HepG2 (cell line): ENCODE data around the gene BCAN. TPM values are rescaled to one million over a fixed set of nuclear protein-coding genes. Genes with fewer than 3 reads are reported as not detected.
A peak's percentile ranks its signal among the peaks of the same experiment; 100 is the strongest.

Source experiments
- DNMT1 ChIP-seq: sonication (generic); formaldehyde crosslinking; IDR thresholded peaks from 2 replicates; pipeline ENCODE4 v1.5.1; 2020; ENCODE audit warnings: mild to moderate bottlenecking, missing genetic modification reagents
- FLYWCH1 ChIP-seq: sonication (generic); formaldehyde crosslinking; IDR thresholded peaks from 2 replicates; pipeline ENCODE4 v1.8.1; 2023; ENCODE audit warnings: mild to moderate bottlenecking, missing genetic modification reagents
- FOXA1 ChIP-seq, 2 experiments: fragments of 450-650 bp in 1 of 2; sonication (generic) in 1 of 2; formaldehyde crosslinking in 1 of 2; IDR thresholded peaks; 2 replicates each; pipeline versions ENCODE4 v1.4.0 to v1.6.1; 2016 to 2020; ENCODE audit warnings: missing genetic modification reagents in 1 of 2
- KDM4B ChIP-seq: sonication (generic); formaldehyde crosslinking; IDR thresholded peaks from 2 replicates; pipeline ENCODE4 v1.4.0; 2020; ENCODE audit warnings: missing genetic modification reagents
- KLF6 ChIP-seq: IDR thresholded peaks from 2 replicates; pipeline ENCODE4 v1.8.0; 2016; ENCODE audit warnings: missing biosample characterization, missing genetic modification reagents
- NFYC ChIP-seq: IDR thresholded peaks from 2 replicates; pipeline ENCODE4 v1.6.1; 2016; ENCODE audit warnings: missing genetic modification reagents, missing compliant biosample characterization
- NR1H2 ChIP-seq: sonication (generic); formaldehyde crosslinking; IDR thresholded peaks from 2 replicates; pipeline ENCODE4 v1.8.1; 2022; ENCODE audit warnings: low read depth, missing genetic modification reagents, borderline replicate concordance
- RAD51 ChIP-seq: fragments of 450-650 bp; IDR thresholded peaks from 2 replicates; pipeline ENCODE4 v1.6.1; 2016; ENCODE audit warnings: borderline replicate concordance
- RBM39 ChIP-seq: fragments of 200-400 bp; formaldehyde crosslinking; IDR thresholded peaks from one replicate; pipeline ENCODE4 v1.6.1; 2018; ENCODE audit warnings: antibody characterized with exemption, mild to moderate bottlenecking, low read depth, low read length; ENCODE audit not compliant: poor library complexity, severe bottlenecking
- RFX1 ChIP-seq: fragments of 450-650 bp; IDR thresholded peaks from 2 replicates; pipeline ENCODE4 v1.6.1; 2017
- RORA ChIP-seq: sonication (generic); formaldehyde crosslinking; IDR thresholded peaks from 2 replicates; pipeline ENCODE4 v1.5.0; 2020; ENCODE audit warnings: mild to moderate bottlenecking, missing genetic modification reagents, moderate library complexity
- SP1 ChIP-seq, 2 experiments: fragments of 450-650 bp in 1 of 2; sonication (generic) in 1 of 2; formaldehyde crosslinking in 1 of 2; IDR thresholded peaks; 2 replicates each; pipeline versions ENCODE4 v1.4.0 to v1.6.1; 2016 to 2020; ENCODE audit warnings: missing genetic modification reagents in 1 of 2
- ZBTB42 ChIP-seq: sonication (generic); formaldehyde crosslinking; IDR thresholded peaks from 2 replicates; pipeline ENCODE4 v1.5.0; 2020; ENCODE audit warnings: mild to moderate bottlenecking, missing genetic modification reagents
- ZNF138 ChIP-seq: sonication (generic); formaldehyde crosslinking; IDR thresholded peaks from 2 replicates; pipeline ENCODE4 v1.5.0; 2020; ENCODE audit warnings: mild to moderate bottlenecking, low read depth, missing genetic modification reagents
- ZNF17 ChIP-seq: sonication (generic); formaldehyde crosslinking; IDR thresholded peaks from 2 replicates; pipeline ENCODE4 v1.5.0; 2020; ENCODE audit warnings: mild to moderate bottlenecking, missing genetic modification reagents
- ZNF180 ChIP-seq: sonication (generic); formaldehyde crosslinking; IDR thresholded peaks from 2 replicates; pipeline ENCODE4 v1.4.0; 2020; ENCODE audit warnings: low read depth, missing genetic modification reagents, borderline replicate concordance
- ZNF33A ChIP-seq: sonication (generic); formaldehyde crosslinking; IDR thresholded peaks from 2 replicates; pipeline ENCODE4 v1.5.1; 2020; ENCODE audit warnings: missing genetic modification reagents, mild to moderate bottlenecking, moderate library complexity, borderline replicate concordance
- ZNF33B ChIP-seq: sonication (generic); formaldehyde crosslinking; IDR thresholded peaks from 2 replicates; pipeline ENCODE4 v1.5.1; 2020; ENCODE audit warnings: mild to moderate bottlenecking, missing genetic modification reagents
- ZNF468 ChIP-seq: sonication (generic); formaldehyde crosslinking; IDR thresholded peaks from 2 replicates; pipeline ENCODE4 v1.8.0; 2022; ENCODE audit warnings: mild to moderate bottlenecking, moderate library complexity, missing genetic modification reagents
- ZNF556 ChIP-seq: sonication (generic); formaldehyde crosslinking; IDR thresholded peaks from 2 replicates; pipeline ENCODE4 v1.4.0; 2020; ENCODE audit warnings: mild to moderate bottlenecking, missing genetic modification reagents, borderline replicate concordance
- ZNF572 ChIP-seq: sonication (generic); formaldehyde crosslinking; IDR thresholded peaks from 2 replicates; pipeline ENCODE4 v1.5.1; 2020; ENCODE audit warnings: mild to moderate bottlenecking, missing genetic modification reagents
- polyA plus RNA-seq, 8 experiments: library from polyadenylated mRNA; depleted of rRNA in 3 of 8; stranded (reverse) in 7 of 8; unstranded in 1 of 8; fragments of >200 nt; fragmentation: Illumina TruSeq in 4 of 8; extraction: Trizol in 4 of 8; gene quantifications; 2 replicates each; pipeline versions ENCODE4 v1.2.1 to v1.2.3, GENCODE V29; 2011 to 2016; ENCODE audit warnings: low read depth in 4 of 8, missing spikeins in 1 of 8, mixed read lengths in 1 of 8; ENCODE audit not compliant: insufficient read depth in 1 of 8
- total RNA-seq, 5 experiments: library from RNA; depleted of rRNA; stranded (reverse); fragments of >200 nt; fragmentation: Illumina TruSeq; extraction: Trizol; gene quantifications; 2 replicates each; pipeline ENCODE4 v1.2.3, GENCODE V29; 2016; ENCODE audit warnings: low read depth in 1 of 5
- TF ChIP-seq, protein P1 (sequence below): sonication (generic); formaldehyde crosslinking; IDR thresholded peaks from 2 replicates; pipeline ENCODE4 v1.8.0; 2022; ENCODE audit warnings: mild to moderate bottlenecking, missing genetic modification reagents, moderate library complexity
- TF ChIP-seq, protein P2 (sequence below): sonication (generic); formaldehyde crosslinking; IDR thresholded peaks from 2 replicates; pipeline ENCODE4 v1.8.0; 2022; ENCODE audit warnings: low read depth, missing genetic modification reagents
- TF ChIP-seq, protein P3 (sequence below): fragments of 450-650 bp; IDR thresholded peaks from 2 replicates; pipeline ENCODE4 v1.6.1; 2017
- TF ChIP-seq, protein P4 (sequence below): sonication (generic); formaldehyde crosslinking; IDR thresholded peaks from 2 replicates; pipeline ENCODE4 v1.5.0; 2020; ENCODE audit warnings: missing genetic modification reagents
- TF ChIP-seq, protein P5 (sequence below): sonication (generic); formaldehyde crosslinking; IDR thresholded peaks from 2 replicates; pipeline ENCODE4 v1.8.0; 2022; ENCODE audit warnings: missing genetic modification reagents, low read depth, mild to moderate bottlenecking, borderline replicate concordance

BCAN gene
- total and polyA plus RNA-seq, 2 of the 13 experiments (the other 11 are each of a cell fraction or from before 2014, with no cell fraction given), result not detected

DNA sequence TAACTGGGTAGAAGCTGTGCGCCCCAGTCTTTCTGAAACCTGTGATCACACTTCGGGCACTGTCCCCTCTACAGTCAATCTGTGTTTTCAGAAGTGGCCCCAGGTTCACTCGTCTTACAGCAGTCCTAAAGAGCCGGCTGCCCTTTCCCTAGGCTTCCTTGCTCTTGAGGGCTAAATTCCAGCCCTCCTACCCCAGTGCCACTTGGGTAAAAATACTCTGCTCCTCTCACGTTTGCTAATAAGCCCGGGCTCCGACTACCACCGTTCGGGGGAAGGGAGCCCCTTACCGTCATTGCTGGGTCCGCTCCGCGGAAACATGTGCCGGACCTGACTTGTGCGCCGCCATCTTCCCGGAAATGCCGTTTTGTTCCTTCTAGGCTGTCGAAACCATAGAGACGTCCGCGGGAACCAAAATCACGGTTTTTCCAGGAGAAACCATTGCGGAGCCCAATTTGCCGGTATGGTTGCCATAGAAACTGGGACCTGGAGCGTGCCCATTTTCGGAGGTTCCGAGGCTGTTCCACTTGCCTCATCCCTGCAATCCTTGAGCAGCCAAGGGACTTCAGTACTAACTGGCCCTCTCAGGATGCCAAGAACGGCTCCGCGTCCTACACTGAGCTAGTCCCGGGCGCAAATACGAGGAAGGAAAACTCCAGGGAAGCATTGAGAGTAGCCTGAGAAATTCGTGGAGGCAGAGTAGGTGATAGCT is 40.6 kb upstream of the BCAN start, which contains the start of gene GPATCH4 (continued):
- TF ChIP-seq RORA (CRISPR knock-in tag), result no peak
- TF ChIP-seq SP1 (IDR thresholded peaks at IDR 0.05), result no peak
- TF ChIP-seq SP1 (CRISPR knock-in tag; IDR thresholded peaks at IDR 0.05), result no peak
- no peak for TF ChIP-seq ZBTB42 (CRISPR knock-in tag)
- TF ChIP-seq ZNF33A (CRISPR knock-in tag), result no peak
- TF ChIP-seq, protein P1, sequence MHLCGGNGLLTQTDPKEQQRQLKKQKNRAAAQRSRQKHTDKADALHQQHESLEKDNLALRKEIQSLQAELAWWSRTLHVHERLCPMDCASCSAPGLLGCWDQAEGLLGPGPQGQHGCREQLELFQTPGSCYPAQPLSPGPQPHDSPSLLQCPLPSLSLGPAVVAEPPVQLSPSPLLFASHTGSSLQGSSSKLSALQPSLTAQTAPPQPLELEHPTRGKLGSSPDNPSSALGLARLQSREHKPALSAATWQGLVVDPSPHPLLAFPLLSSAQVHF (CRISPR knock-in tag), result 0 out of 2 replicates have a peak, but pooled peaks have one; percentile 32
- TF ChIP-seq, protein P2, sequence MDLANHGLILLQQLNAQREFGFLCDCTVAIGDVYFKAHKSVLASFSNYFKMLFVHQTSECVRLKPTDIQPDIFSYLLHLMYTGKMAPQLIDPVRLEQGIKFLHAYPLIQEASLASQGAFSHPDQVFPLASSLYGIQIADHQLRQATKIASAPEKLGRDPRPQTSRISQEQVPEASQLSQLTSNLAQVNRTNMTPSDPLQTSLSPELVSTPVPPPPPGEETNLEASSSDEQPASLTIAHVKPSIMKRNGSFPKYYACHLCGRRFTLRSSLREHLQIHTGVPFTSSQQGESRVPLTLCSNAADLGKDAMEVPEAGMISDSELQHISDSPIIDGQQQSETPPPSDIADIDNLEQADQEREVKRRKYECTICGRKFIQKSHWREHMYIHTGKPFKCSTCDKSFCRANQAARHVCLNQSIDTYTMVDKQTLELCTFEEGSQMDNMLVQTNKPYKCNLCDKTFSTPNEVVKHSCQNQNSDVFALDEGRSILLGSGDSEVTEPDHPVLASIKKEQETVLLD, result peak; percentile 69; the same call in 1 of the 2 replicates
- TF ChIP-seq KDM4B (CRISPR knock-in tag), result no peak; the same call in 1 of the 2 replicates
- TF ChIP-seq RAD51, result no peak
- no peak for TF ChIP-seq ZNF17
- TF ChIP-seq FLYWCH1 (CRISPR knock-in tag), result no peak
- no peak; the same call in 1 of the 2 replicates for TF ChIP-seq NFYC
- peak; percentile 21; the same call in 1 of the 2 replicates for TF ChIP-seq ZNF572 (CRISPR knock-in tag)
- TF ChIP-seq, protein P3, sequence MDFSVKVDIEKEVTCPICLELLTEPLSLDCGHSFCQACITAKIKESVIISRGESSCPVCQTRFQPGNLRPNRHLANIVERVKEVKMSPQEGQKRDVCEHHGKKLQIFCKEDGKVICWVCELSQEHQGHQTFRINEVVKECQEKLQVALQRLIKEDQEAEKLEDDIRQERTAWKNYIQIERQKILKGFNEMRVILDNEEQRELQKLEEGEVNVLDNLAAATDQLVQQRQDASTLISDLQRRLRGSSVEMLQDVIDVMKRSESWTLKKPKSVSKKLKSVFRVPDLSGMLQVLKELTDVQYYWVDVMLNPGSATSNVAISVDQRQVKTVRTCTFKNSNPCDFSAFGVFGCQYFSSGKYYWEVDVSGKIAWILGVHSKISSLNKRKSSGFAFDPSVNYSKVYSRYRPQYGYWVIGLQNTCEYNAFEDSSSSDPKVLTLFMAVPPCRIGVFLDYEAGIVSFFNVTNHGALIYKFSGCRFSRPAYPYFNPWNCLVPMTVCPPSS, result no peak
- no peak for TF ChIP-seq DNMT1 (CRISPR knock-in tag)
- TF ChIP-seq ZNF33B (CRISPR knock-in tag), result 0 out of 2 replicates have a peak, but pooled peaks have one; percentile 33
- TF ChIP-seq ZNF556 (CRISPR knock-in tag), result peak; percentile 64; the same call in 1 of the 2 replicates
- TF ChIP-seq, protein P4, sequence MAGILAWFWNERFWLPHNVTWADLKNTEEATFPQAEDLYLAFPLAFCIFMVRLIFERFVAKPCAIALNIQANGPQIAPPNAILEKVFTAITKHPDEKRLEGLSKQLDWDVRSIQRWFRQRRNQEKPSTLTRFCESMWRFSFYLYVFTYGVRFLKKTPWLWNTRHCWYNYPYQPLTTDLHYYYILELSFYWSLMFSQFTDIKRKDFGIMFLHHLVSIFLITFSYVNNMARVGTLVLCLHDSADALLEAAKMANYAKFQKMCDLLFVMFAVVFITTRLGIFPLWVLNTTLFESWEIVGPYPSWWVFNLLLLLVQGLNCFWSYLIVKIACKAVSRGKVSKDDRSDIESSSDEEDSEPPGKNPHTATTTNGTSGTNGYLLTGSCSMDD (CRISPR knock-in tag), result no peak
- 0 out of 2 replicates have a peak, but pooled peaks have one; percentile 39 for TF ChIP-seq ZNF138 (CRISPR knock-in tag)
- no peak for TF ChIP-seq FOXA1 (IDR thresholded peaks at IDR 0.05)
- no peak for TF ChIP-seq FOXA1 (CRISPR knock-in tag; IDR thresholded peaks at IDR 0.05)
- peak; percentile 35; the same call in 1 of the 2 replicates for TF ChIP-seq ZNF180 (CRISPR knock-in tag)
- TF ChIP-seq ZNF468, result no peak
- TF ChIP-seq NR1H2 (CRISPR knock-in tag), result no peak
- 0 out of 2 replicates have a peak, but pooled peaks have one; percentile 26 for TF ChIP-seq KLF6
- no peak for TF ChIP-seq RBM39
- TF ChIP-seq, protein P5, sequence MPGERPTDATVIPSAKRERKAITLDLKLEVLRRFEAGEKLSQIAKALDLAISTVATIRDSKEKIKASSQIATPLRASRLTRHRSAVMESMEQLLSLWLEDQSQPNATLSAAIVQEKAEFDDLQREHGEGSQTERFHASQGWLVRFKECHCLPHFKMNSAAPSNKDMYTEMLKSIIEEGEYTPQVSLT (CRISPR knock-in tag), result no peak
- peak; percentile 60 for TF ChIP-seq RFX1
